ENCODE results near the gene PCYT1A. TPM values are rescaled to one million over a fixed set of nuclear protein-coding genes. Genes with fewer than 3 reads are reported as not detected.
"Not testable (repeated sequence)": the region's sequence is repeated elsewhere in the genome, so short reads cannot be mapped to it uniquely, and the experiment has no call there.

Gene PCYT1A
- total and polyA plus RNA-seq, 2 donors (not counting 1 experiment from before 2014, with no cell fraction given) = 56.6 to 61.2 TPM

DNA sequence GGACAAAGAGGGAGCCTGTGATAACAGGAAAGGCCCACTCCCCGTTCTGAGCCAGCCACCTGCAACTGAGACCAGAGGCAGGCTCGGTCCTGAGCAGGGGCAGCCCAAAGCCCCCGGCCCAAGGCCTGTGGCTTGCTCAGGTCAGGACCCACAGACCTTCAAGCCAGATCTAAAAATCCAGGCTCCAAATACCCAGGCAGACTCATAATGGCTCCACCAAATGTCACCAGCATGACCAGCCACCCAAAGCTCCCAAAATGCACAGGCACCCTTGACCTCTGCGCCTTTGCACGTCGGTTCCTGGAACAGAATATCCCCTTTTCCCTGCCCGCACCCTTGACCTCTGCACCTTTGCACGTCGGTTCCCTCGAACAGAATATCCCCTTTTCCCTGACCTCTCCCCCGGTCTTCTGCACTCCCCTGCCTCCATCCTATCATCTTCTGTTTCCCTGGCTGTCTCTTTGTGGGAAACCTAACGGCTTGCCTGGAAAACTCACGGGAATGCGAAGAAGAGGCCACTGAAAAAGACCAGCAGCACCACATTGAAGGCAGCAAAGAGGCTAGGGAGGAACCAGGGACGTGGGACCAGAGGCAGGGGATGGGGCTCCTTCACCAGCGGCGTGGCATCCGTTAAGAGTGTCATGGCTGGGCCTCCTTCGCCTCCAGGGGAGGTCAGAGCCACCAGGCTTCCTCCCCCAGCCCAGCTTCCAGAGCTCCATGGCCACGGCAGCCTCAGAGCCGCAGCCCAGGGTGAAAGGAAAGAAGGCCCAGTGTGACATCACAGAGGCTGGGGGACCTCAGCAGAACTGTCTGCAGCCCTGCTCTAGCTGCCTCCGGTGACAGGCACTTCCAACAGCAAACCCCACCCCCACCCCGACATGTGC lies 76.6 kb downstream of the PCYT1A start, which contains the start of gene ZDHHC19:
Gene ZDHHC19 (minus strand): TSS at position 728 of the 884 bp plus-strand sequence. CDS start 85 bp downstream, at position 643.
- no peaks in the 10 kb centered on the region for H3K9me3 Mint-ChIP-seq (ENCODE audit: insufficient read depth)
- no peak within 1 kb of the TSS for H3K27ac Mint-ChIP-seq
- H2AFZ ChIP-seq (ENCODE audit: insufficient read depth, low read depth, low read length, poor library complexity, severe bottlenecking) = no peak within 1 kb of the TSS
- no peak within 1 kb of the TSS for H3K4me2 ChIP-seq (replicated peaks; ENCODE audit: low read depth, low read length, poor library complexity, severe bottlenecking)
- H3K36me3 ChIP-seq (replicated peaks in 1 of 2; ENCODE audit: control extremely low read depth in 1 of 2, control insufficient read depth in 1 of 2, extremely low read depth in 1 of 2, insufficient read depth in 2 of 2, low read length in 1 of 2) = no peaks in the 10 kb centered on the region
- no peaks in the 10 kb centered on the region for H4K20me1 ChIP-seq (ENCODE audit: control insufficient read depth, insufficient read depth, low read length, poor library complexity, severe bottlenecking)
- H3K79me2 ChIP-seq (ENCODE audit: control insufficient read depth, insufficient read depth, low read length) = no peaks in the 10 kb centered on the region
- intact Hi-C loops (cut with micrococcal nuclease) = no loop called here
- POLR2A ChIA-PET = no interaction called here
- H3K27me3 Mint-ChIP-seq = no peaks in the 10 kb centered on the region
- peaks cover 4 to 15% of the 10 kb centered on the region in 2 donors for H3K4me1 ChIP-seq (ENCODE audit: control insufficient read depth in 2 of 2, insufficient read depth in 2 of 2, low read length in 2 of 2)
- no peak within 1 kb of the TSS for H3K9ac ChIP-seq (ENCODE audit: low read length)
- no peak for TF ChIP-seq EZH2 (IDR thresholded peaks at IDR 0.05; ENCODE audit: borderline replicate concordance, insufficient read depth, low read depth, low read length, poor library complexity, severe bottlenecking)
- TF ChIP-seq CTCF (IDR thresholded peaks at IDR 0.05) = no peak
- no peak within 1 kb of the TSS for H3K27ac ChIP-seq (ENCODE audit: low read length in 2 of 2)
- WGBS (ENCODE audit: insufficient coverage) = 86% methylated on average over 21 of the region's 23 CpGs
- H3K4me3 Mint-ChIP-seq = no peak within 1 kb of the TSS
- H3K4me3 ChIP-seq (ENCODE audit: control extremely low read depth in 1 of 5, extremely low read depth in 1 of 5, insufficient read depth in 1 of 5, low read depth in 2 of 5, low read length in 4 of 5) = no peak within 1 kb of the TSS
- peaks cover 0 to 14% (median 0%) of the 10 kb centered on the region in 3 donors for H3K9me3 ChIP-seq (ENCODE audit: control extremely low read depth in 1 of 3, control insufficient read depth in 2 of 3, insufficient read depth in 1 of 3, low read length in 2 of 3)
- peaks cover 12% of the 10 kb centered on the region for H3K4me1 Mint-ChIP-seq
- ATAC-seq (ENCODE audit: low read depth) (no peak), DNase-seq (no peak)
- CTCF ChIA-PET = no interaction called here
- H3K27me3 ChIP-seq (replicated peaks in 1 of 4; ENCODE audit: control extremely low read depth in 1 of 4, control insufficient read depth in 3 of 4, insufficient read depth in 4 of 4, low read length in 3 of 4) = peaks cover 0 to 2% (median 0%) of the 10 kb centered on the region in 4 experiments

- H3K9ac ChIP-seq (ENCODE audit: low read length); H3K27ac ChIP-seq (ENCODE audit: low read length in 2 of 2); H3K27ac Mint-ChIP-seq; ATAC-seq (ENCODE audit: low read depth); H3K27me3 ChIP-seq (replicated peaks in 1 of 4; ENCODE audit: control extremely low read depth in 1 of 4, control insufficient read depth in 3 of 4, insufficient read depth in 4 of 4, low read length in 3 of 4); H3K4me3 Mint-ChIP-seq; H3K4me2 ChIP-seq (replicated peaks; ENCODE audit: low read depth, low read length, poor library complexity, severe bottlenecking); intact Hi-C loops (cut with micrococcal nuclease); DNase-seq; H3K79me2 ChIP-seq (ENCODE audit: control insufficient read depth, insufficient read depth, low read length); H3K36me3 ChIP-seq (replicated peaks in 1 of 2; ENCODE audit: control extremely low read depth in 1 of 2, control insufficient read depth in 1 of 2, extremely low read depth in 1 of 2, insufficient read depth in 2 of 2, low read length in 1 of 2); H4K20me1 ChIP-seq (ENCODE audit: control insufficient read depth, insufficient read depth, low read length, poor library complexity, severe bottlenecking); H3K9me3 Mint-ChIP-seq (ENCODE audit: insufficient read depth); POLR2A ChIA-PET; H3K4me3 ChIP-seq (ENCODE audit: control extremely low read depth in 1 of 5, extremely low read depth in 1 of 5, insufficient read depth in 1 of 5, low read depth in 2 of 5, low read length in 4 of 5); H2AFZ ChIP-seq (ENCODE audit: insufficient read depth, low read depth, low read length, poor library complexity, severe bottlenecking); H3K27me3 Mint-ChIP-seq: not testable (repeated sequence)
- Histone ChIP-seq H3K9me3 (ENCODE audit: control extremely low read depth in 1 of 3, control insufficient read depth in 2 of 3, insufficient read depth in 1 of 3, low read length in 2 of 3) (peaks cover 0 to 14% (median 0%) of the 10 kb centered on the region in 3 donors), H3K4me1 (ENCODE audit: control insufficient read depth in 2 of 2, insufficient read depth in 2 of 2, low read length in 2 of 2) (peaks cover 4 to 15% of the 10 kb centered on the region in 2 donors)
- 89% methylated on average over 5 of the region's 11 CpGs for WGBS (ENCODE audit: insufficient coverage)
- CTCF ChIA-PET = interaction anchor here (0.7 kb wide), 1 partner anchor 620 kb away, joined by 6 read pairs; no protein-coding TSS in a partner anchor
- H3K4me1 Mint-ChIP-seq = peaks cover 15% of the 10 kb centered on the region
These were observed 77.4 kb downstream of the PCYT1A start for GRCh38 chr3:196209944-196210672.

Measured in B cell (primary cell).